Stomach (tissue), 4 donors: ENCODE results near the gene MMEL1.
"Not testable (repeated sequence)": the region's sequence is repeated elsewhere in the genome, so short reads cannot be mapped to it uniquely, and the experiment has no call there.

ENCODE experiments used
- POLR2AphosphoS5 ChIP-seq, 3 donors: sonication (generic); formaldehyde crosslinking; IDR thresholded peaks; one replicate each; pipeline ENCODE4 v1.6.1; 2016; ENCODE audit warnings: antibody characterized with exemption in 3 of 3
- TF ChIP-seq, protein P1 (sequence below), 7 experiments: fragments of 450-650 bp in 4 of 7; fragments of 200-600 bp in 3 of 7; sonication (generic) in 3 of 7; IDR thresholded peaks; one replicate each; pipeline ENCODE4 v1.5.1; 2016 to 2019; ENCODE audit warnings: antibody characterized with exemption in 7 of 7, control low read depth in 2 of 7, mild to moderate bottlenecking in 1 of 7

DNA sequence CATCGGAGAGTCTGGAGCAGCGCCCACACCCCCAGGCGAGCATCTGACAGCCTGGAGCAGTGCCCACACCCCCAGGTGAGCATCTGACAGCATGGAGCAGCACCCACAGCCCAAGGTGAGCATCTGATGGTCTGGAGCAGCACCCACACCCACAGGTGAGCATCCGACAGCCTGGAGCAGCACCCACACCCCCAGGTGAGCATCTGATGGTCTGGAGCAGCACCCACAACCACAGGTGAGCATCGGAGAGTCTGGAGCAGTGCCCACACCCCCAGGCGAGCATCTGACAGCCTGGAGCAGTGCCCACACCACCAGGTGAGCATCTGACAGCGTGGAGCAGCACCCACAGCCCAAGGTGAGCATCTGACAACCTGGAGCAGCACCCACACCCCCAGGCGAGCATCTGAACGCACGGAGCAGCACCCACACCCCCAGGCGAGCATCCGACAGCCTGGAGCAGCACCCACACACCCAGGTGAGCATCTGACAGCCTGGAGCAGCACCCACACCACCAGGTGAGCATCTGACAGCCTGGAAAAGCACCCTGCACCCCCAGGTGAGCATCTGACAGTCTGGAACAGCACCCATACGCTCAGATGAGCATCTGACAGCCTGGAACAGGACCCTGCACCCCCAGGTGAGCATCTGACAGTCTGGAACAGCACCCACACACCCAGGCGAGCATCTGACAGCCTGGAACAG lies 21.1 kb upstream of the MMEL1 start:
- TF ChIP-seq, protein P1, sequence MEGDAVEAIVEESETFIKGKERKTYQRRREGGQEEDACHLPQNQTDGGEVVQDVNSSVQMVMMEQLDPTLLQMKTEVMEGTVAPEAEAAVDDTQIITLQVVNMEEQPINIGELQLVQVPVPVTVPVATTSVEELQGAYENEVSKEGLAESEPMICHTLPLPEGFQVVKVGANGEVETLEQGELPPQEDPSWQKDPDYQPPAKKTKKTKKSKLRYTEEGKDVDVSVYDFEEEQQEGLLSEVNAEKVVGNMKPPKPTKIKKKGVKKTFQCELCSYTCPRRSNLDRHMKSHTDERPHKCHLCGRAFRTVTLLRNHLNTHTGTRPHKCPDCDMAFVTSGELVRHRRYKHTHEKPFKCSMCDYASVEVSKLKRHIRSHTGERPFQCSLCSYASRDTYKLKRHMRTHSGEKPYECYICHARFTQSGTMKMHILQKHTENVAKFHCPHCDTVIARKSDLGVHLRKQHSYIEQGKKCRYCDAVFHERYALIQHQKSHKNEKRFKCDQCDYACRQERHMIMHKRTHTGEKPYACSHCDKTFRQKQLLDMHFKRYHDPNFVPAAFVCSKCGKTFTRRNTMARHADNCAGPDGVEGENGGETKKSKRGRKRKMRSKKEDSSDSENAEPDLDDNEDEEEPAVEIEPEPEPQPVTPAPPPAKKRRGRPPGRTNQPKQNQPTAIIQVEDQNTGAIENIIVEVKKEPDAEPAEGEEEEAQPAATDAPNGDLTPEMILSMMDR (IDR thresholded peaks at IDR 0.05), result not testable (repeated sequence)
- TF ChIP-seq POLR2AphosphoS5 (IDR thresholded peaks at IDR 0.05), result not testable (repeated sequence)
